ENCODE results near the gene ADORA2B.
"Not testable (repeated sequence)": the region's sequence is repeated elsewhere in the genome, so short reads cannot be mapped to it uniquely, and the experiment has no call there.

ADORA2B gene

DNA sequence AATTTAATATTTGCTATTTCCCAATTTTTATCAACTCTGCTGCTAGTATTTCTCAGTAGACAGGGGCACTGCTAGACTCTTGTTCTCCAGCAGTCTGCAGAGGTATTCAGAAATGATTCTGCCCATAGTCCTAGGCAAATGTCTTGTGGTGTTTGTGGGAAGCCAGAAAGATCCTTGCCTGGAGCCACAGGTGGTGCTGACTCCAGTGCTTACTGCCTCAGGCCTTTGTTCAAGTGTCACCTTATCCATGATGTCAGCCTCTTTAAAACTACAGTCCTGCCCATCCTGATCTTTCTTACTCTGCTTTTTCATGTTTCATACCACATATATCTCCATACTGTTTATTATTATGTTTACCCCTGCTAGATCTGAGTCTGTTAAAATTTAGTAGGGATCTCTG is 28.1 kb downstream of the ADORA2B start:
- H3K4me3 Mint-ChIP-seq = no peak overlapping the region
- peaks cover 2% of the 10 kb centered on the region for H3K36me3 Mint-ChIP-seq (ENCODE audit: low read depth)
- H3K27me3 Mint-ChIP-seq (ENCODE audit: low read depth) = peaks cover 22% of the 10 kb centered on the region
- peaks cover 2% of the 10 kb centered on the region for H3K4me1 Mint-ChIP-seq (ENCODE audit: low read depth)
- H3K9me3 Mint-ChIP-seq = no peaks in the 10 kb centered on the region
- no peak overlapping the region for H3K27ac Mint-ChIP-seq

DNA sequence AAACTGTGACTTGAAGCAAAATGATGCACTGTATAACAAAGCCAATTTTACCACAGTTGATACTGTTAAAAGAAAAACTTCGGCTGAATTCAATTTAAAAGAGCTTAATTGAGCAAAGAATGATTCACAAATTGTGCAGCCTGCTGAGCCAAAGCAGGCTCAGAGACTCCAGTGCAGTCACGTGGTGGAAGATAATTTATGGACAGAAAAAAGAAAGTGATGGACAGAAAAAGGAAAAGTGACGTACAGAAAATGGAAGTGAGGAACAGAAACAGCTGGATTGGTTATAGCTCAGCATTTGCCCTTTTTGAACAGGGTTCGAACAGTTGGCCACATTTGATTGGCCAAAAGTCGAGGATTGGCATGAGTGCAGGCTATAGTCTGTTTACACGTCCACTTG is 28.9 kb downstream of the ADORA2B start:
- H3K36me3 Mint-ChIP-seq (ENCODE audit: low read depth) = peaks cover 2% of the 10 kb centered on the region
- no peak overlapping the region for H3K4me3 Mint-ChIP-seq
- H3K9me3 Mint-ChIP-seq = no peaks in the 10 kb centered on the region
- no peak overlapping the region for H3K27ac Mint-ChIP-seq
- H3K4me1 Mint-ChIP-seq (ENCODE audit: low read depth) = peaks cover 2% of the 10 kb centered on the region
- H3K27me3 Mint-ChIP-seq (ENCODE audit: low read depth) = peaks cover 15% of the 10 kb centered on the region

DNA sequence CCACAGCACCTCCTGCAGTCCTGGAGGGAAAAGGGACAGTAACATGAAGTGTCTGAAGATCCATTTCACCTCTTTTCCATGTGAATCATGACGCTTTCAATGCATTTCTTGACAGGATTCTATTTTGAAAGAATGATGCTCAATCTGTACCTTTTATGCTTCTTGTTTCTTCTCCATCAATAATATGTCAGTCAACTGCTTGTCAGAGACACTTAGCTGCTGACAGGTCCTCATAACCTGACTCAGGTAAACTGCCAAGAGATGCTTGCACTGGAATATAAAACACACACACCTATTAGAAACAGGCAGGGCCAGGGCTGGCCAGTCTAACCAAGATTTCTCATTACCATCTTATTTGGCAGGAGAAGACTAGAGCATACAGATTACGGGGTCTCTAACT is 33.0 kb downstream of the ADORA2B start:
- Mint-ChIP-seq H3K27ac (no peak overlapping the region), H3K4me3 (no peak overlapping the region), H3K4me1 (ENCODE audit: low read depth) (peaks cover 13% of the 10 kb centered on the region), H3K36me3 (ENCODE audit: low read depth) (peaks cover 4% of the 10 kb centered on the region), H3K9me3 (no peaks in the 10 kb centered on the region), H3K27me3 (ENCODE audit: low read depth) (no peaks in the 10 kb centered on the region)

GRCh38 chr17:15978606-15979005 is 33.7 kb downstream of the ADORA2B start:
- H3K4me3 Mint-ChIP-seq = no peak overlapping the region
- peaks cover 4% of the 10 kb centered on the region for H3K36me3 Mint-ChIP-seq (ENCODE audit: low read depth)
- peaks cover 13% of the 10 kb centered on the region for H3K4me1 Mint-ChIP-seq (ENCODE audit: low read depth)
- no peak overlapping the region for H3K27ac Mint-ChIP-seq
- H3K27me3 Mint-ChIP-seq (ENCODE audit: low read depth) = no peaks in the 10 kb centered on the region
- no peaks in the 10 kb centered on the region for H3K9me3 Mint-ChIP-seq

- H3K36me3 Mint-ChIP-seq (ENCODE audit: low read depth); H3K27ac Mint-ChIP-seq; H3K27me3 Mint-ChIP-seq (ENCODE audit: low read depth); H3K4me3 Mint-ChIP-seq; H3K9me3 Mint-ChIP-seq: not testable (repeated sequence)
- H3K4me1 Mint-ChIP-seq (ENCODE audit: low read depth) = peaks cover 13% of the 10 kb centered on the region
Measured at GRCh38 chr17:15979013-15979412, 34.1 kb downstream of the ADORA2B start.

DNA sequence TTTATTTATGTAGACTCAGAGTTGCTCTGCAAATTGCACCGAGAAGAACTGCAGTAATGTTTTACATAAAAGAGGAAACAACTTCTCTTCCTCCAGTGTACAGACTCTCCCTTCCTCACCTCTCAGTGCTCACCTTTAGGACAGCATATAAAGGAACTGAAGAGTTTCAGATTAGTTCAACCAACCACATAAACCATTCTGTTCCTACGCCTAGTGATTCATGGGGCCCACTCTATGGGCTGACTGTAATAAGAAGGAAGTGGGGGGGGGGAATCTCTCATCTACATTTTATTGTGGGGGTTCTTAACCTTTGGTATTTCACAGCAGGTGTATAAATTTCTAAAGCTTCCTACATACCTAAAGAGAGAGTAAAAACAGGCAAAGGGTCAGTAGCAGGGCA is 36.3 kb downstream of the ADORA2B start:
- Mint-ChIP-seq H3K27ac (no peak overlapping the region), H3K27me3 (ENCODE audit: low read depth) (no peaks in the 10 kb centered on the region), H3K4me1 (ENCODE audit: low read depth) (peaks cover 13% of the 10 kb centered on the region), H3K36me3 (ENCODE audit: low read depth) (peaks cover 6% of the 10 kb centered on the region), H3K4me3 (no peak overlapping the region), H3K9me3 (no peaks in the 10 kb centered on the region)

DNA sequence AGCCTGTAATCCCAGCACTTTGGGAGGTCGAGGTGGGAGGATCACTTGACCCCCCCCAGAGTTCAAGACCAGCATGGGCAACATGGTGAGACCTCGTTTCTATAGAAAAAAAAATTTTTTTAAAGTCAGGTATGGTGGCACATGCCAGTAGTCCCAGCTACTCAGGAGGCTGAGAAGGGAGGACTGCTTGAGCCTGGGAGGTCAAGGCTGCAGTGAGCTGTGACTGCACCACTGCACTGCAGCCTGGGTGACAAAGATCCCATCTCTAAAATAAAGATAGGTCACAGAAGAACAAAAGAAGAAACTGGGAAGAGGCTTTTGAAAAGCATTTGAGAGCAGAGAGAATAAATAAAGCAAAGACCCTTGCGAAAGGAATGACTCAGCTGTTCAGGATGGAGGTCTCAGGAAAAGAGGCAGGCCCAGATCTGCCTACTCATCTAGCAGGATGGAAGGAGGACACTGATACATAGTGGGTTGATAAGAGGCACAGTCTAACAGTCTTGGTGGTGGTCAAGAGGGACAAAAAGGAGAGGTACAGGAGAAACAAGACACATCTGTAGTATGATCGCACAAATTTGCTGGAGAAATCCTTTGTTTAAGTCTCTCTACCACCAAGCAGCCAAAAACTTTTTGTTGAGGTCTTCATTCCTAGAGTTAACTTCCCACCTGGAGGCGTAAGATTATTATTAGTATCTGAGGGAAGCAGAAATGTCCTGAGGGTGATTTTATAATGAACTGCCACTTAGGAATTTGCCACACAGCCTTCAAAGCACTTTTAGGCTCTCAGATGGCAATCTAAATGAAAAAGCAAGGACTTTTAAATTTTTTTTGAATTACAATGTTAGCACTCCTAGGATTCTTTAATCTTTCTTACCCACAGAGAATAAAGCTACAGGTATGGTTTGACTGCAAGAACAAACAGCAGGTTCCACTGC is 37.0 kb downstream of the ADORA2B start:
- Mint-ChIP-seq H3K36me3 (ENCODE audit: low read depth) (peaks cover 11% of the 10 kb centered on the region), H3K27ac (no peak overlapping the region), H3K27me3 (ENCODE audit: low read depth) (no peaks in the 10 kb centered on the region), H3K4me1 (ENCODE audit: low read depth) (peaks cover 12% of the 10 kb centered on the region), H3K4me3 (no peak overlapping the region), H3K9me3 (no peaks in the 10 kb centered on the region)

- H3K4me3 Mint-ChIP-seq = no peak overlapping the region
- no peaks in the 10 kb centered on the region for H3K27me3 Mint-ChIP-seq (ENCODE audit: low read depth)
- no peak overlapping the region for H3K27ac Mint-ChIP-seq
- peaks cover 12% of the 10 kb centered on the region for H3K4me1 Mint-ChIP-seq (ENCODE audit: low read depth)
- H3K9me3 Mint-ChIP-seq = no peaks in the 10 kb centered on the region
- peaks cover 9% of the 10 kb centered on the region for H3K36me3 Mint-ChIP-seq (ENCODE audit: low read depth)
Measured at GRCh38 chr17:15996322-15996721, 51.4 kb downstream of the ADORA2B start.

DNA sequence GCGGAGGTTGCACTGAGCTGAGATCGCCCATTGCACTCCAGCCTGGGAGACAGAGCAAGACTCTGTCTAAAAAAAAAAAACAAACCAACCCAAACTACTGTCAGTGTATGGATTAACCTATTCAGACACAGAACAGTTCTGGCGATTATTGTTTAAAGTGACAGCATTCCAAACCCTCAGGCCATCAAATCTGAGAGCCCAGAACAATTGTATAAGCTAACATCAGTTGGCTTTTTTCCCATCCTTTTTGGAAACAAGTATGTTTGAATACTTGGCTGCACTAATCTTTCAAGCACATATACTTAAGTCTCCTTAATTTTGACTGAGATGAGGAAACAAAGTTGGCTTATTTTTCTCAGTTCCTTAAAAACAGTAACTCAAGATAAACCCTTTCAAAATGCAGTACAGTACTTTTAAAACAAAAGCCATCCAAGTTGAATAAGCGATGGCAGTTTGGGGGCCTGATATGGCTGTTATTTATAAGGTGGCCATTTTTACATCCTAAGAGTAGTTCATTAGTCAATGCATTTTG is 53.2 kb downstream of the ADORA2B start:
- no peak overlapping the region for H3K4me3 Mint-ChIP-seq
- peaks cover 22% of the 10 kb centered on the region for H3K4me1 Mint-ChIP-seq (ENCODE audit: low read depth)
- no peaks in the 10 kb centered on the region for H3K27me3 Mint-ChIP-seq (ENCODE audit: low read depth)
- no peak overlapping the region for H3K27ac Mint-ChIP-seq
- H3K9me3 Mint-ChIP-seq = no peaks in the 10 kb centered on the region
- peaks cover 25% of the 10 kb centered on the region for H3K36me3 Mint-ChIP-seq (ENCODE audit: low read depth)

GRCh38 chr17:15999141-15999973 is 54.4 kb downstream of the ADORA2B start, which contains the start of the genes TTC19 and ZSWIM7:
TSS of gene TTC19 (plus strand) at chr17:15999824. CDS start at chr17:15999849, 25 bp downstream.
TSS of gene ZSWIM7 (minus strand) at chr17:15999704. CDS start at chr17:15999594, 110 bp downstream.
- Mint-ChIP-seq H3K27ac (peak within 1 kb of the TSS; percentile 99), H3K36me3 (ENCODE audit: low read depth) (peaks cover 31% of the 10 kb centered on the region), H3K27me3 (ENCODE audit: low read depth) (no peaks in the 10 kb centered on the region), H3K9me3 (no peaks in the 10 kb centered on the region), H3K4me1 (ENCODE audit: low read depth) (peaks cover 22% of the 10 kb centered on the region), H3K4me3 (peak within 1 kb of the TSS; percentile 99)

DNA sequence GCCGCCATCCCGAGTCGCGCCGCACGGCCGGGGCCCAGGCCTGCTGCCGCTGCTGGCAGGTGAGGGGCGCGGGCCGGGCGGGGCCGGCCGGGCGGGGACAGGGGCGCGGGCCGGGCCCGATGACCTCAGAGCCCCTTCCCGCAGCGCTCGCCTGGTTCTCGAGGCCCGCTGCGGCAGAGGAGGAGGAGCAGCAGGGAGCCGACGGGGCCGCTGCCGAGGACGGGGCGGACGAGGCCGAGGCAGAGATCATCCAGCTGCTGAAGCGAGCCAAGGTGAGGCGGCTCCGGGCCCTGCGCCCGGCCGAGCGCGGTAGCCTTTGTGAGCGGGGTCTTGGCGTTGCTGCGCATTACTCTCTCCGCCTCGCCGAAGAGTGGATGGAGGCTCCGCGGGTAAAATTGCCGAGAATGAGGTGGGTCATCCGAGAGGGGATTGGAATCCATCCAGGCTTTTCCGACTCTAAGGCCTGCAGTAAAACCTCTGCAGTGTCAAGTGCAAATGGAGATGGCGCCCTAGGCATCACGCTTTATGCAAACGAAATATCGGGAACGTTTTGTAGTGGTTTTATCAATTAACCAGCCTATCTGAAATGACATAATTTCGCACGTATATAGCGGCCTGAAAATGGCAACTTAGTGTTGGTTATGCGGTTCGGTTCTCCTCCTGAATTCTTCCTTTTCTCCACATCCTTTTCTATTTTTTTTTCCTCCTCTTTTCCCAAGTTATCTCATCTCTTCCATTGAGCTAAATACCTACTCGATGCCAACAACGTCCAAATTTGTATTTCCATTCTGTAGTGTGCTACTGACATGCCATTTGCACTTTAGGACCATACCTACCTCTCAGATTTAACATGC is 55.3 kb downstream of the ADORA2B start:
- Mint-ChIP-seq H3K27me3 (ENCODE audit: low read depth) (no peaks in the 10 kb centered on the region), H3K36me3 (ENCODE audit: low read depth) (peaks cover 38% of the 10 kb centered on the region), H3K4me1 (ENCODE audit: low read depth) (peaks cover 22% of the 10 kb centered on the region), H3K27ac (peak overlapping the region; percentile 94), H3K4me3 (peak overlapping the region; percentile 99), H3K9me3 (no peaks in the 10 kb centered on the region)

DNA sequence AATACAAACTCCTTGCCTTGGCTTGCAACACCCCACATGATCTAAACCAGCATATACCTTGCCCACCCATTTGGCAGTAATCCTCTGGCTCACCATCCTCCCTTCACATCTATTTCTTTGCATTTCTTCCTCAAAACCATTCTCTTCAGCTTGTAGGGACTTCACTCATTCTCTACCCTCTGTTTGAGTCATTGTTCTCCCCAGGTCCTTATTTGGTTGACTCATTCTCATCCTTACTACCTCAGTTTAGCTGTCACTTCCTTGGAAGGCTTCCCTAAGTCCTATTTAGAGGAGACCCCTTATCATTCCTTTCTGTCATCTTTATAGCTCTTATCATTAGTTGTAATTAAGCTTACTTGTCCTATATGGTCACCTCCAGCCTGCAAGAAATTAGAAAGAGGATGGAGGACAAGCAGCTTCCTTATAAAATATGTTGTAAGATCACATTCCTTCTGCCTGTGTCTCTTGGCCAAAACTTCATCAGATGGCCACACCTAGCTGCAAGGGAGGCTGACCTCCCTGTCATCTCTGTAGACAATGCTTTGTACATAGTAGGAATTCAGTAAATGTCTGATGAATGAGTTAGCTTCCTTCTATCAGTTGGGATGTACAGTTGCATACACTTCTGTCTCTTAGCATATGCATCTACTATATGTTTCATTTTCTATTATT is 56.4 kb downstream of the ADORA2B start:
- H3K27me3 Mint-ChIP-seq (ENCODE audit: low read depth) = no peaks in the 10 kb centered on the region
- H3K27ac Mint-ChIP-seq = peak overlapping the region; percentile 94
- H3K4me3 Mint-ChIP-seq = peak overlapping the region; percentile 99
- peaks cover 45% of the 10 kb centered on the region for H3K36me3 Mint-ChIP-seq (ENCODE audit: low read depth)
- peaks cover 22% of the 10 kb centered on the region for H3K4me1 Mint-ChIP-seq (ENCODE audit: low read depth)
- no peaks in the 10 kb centered on the region for H3K9me3 Mint-ChIP-seq

GRCh38 chr17:16002708-16003260 is 57.9 kb downstream of the ADORA2B start:
- Mint-ChIP-seq H3K9me3 (no peaks in the 10 kb centered on the region), H3K4me3 (no peak overlapping the region), H3K4me1 (ENCODE audit: low read depth) (peaks cover 22% of the 10 kb centered on the region), H3K36me3 (ENCODE audit: low read depth) (peaks cover 53% of the 10 kb centered on the region), H3K27me3 (ENCODE audit: low read depth) (no peaks in the 10 kb centered on the region), H3K27ac (no peak overlapping the region)

All from T-helper 1 cell treated with Interleukin-12 subunit alpha and Interleukin-12 subunit beta and Interleukin-4 antibody, amounts not matched to agents 30 μg/mL and 1 μg/mL, for 36 hours (primary cell).